Lower leg skin (tissue), 3 donors: ENCODE data around the gene CFAP92.

Experiments used
- CTCF ChIP-seq, 3 donors: fragments of 450-650 bp; IDR thresholded peaks; one replicate each; pipeline ENCODE4 v1.5.1; 2016; ENCODE audit warnings: antibody characterized with exemption in 3 of 3, mild to moderate bottlenecking in 3 of 3, moderate library complexity in 2 of 3
- POLR2A ChIP-seq, 2 donors: fragments of 450-650 bp; IDR thresholded peaks; one replicate each; pipeline ENCODE4 v1.6.1; 2016 to 2017; ENCODE audit warnings: antibody characterized with exemption in 2 of 2, mild to moderate bottlenecking in 1 of 2, moderate library complexity in 1 of 2

- TF ChIP-seq POLR2A (IDR thresholded peaks at IDR 0.05) (no peak), CTCF (IDR thresholded peaks at IDR 0.05) (no peak)
These were observed 48.0 kb downstream of the CFAP92 start for GRCh38 chr3:128945878-128946175.
